ENCODE results near the gene PRXL2C.

GRCh38 chr9:96605328-96605727, 49.8 kb downstream of the PRXL2C start:
- TF ChIP-seq TAF1 (IDR thresholded peaks at IDR 0.05; ENCODE audit: low read depth, low read length) (no peak), POLR2AphosphoS5 (IDR thresholded peaks at IDR 0.05; ENCODE audit: low read depth, low read length) (no peak), POLR2A (IDR thresholded peaks at IDR 0.05; ENCODE audit: low read depth, low read length) (no peak)
